Cerebellar nuclear complex (tissue), 1 donor: ENCODE data around the gene SUN2.

Experiments
- DNase-seq, 2 experiments: peaks; one replicate each; lab custom pipeline; 2025; lab: John Stamatoyannopoulos, UW

Gene SUN2

DNA sequence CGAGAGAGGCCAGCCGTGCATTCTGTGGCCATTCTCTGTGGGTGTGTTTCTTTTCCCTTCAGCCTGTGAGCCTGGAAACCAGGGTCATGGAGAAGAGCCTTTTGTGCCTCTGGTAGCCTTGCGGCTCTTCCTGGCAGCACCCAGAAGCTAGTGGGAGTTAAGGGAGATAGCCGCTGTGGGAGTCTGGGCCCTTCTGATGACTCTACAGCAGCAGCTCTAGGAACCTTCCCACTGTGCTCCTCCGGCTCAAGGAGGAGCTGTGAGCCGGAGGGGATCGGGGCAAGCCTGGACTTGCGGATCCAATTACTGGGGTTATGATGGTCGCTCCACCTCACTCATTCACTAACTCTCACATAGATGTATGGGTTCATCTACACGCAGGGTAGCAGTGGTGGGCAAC, 39.5 kb downstream of the SUN2 start:
- no peak for DNase-seq

GRCh38 chr22:38715852-38716251, 39.9 kb downstream of the SUN2 start:
- DNase-seq, result no peak

DNA sequence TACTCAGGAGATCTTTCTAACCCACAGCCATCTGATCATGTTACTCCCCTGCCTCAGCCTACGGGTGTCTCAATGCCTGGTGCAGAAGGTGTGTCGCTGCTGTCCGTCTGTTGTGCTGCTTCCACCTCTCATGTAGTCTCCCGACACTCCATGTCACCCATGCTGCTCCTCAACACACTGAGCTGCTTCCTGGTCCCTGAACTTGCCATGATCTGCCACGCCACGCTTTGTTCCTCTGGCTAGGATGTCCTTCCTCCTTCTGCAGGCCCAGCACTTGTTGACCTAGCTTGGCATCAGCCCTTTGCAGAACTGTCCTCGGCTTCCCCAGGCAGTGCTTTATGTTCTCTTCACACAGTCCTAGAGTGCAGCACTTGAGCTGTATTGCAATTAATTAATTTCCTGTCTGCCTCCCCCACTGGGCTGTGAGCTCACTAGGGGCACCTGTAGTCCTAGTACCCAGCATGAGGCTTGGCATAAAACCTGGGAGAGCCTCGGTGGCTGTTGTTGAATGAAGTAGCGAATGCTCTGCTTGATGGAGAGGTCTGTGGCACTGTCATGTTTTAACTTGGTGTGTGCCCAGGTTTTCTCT, 40.5 kb downstream of the SUN2 start:
- no peak for DNase-seq

- DNase-seq, result no peak
These were observed 41.9 kb downstream of the SUN2 start for GRCh38 chr22:38713921-38714320.

GRCh38 chr22:38712486-38713207, 43.2 kb downstream of the SUN2 start:
- DNase-seq, result no peak

DNA sequence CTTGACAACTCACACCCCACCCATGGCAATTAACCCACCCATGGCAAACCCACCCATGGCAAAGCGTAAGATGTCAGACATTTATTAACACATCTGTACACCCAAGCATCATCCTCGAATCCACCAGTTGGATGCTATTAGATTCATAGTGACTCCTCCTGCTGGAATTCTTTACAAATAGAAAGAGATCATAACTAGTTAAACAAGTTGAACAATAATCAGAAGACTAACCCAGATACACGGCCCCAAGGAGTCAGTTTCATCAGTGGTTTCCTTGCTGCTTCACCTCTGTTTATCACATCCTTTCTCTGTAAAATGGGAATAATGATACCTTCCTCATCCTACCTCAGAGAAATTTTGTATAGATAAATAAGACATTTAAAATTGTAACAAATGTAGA, 44.9 kb downstream of the SUN2 start:
- DNase-seq, result no peak

- no peak for DNase-seq
These were observed 45.4 kb downstream of the SUN2 start for GRCh38 chr22:38710351-38710750.

- DNase-seq, result no peak
These were observed 46.5 kb downstream of the SUN2 start for GRCh38 chr22:38709306-38709705.

- DNase-seq, result no peak
These were observed 47.8 kb downstream of the SUN2 start for GRCh38 chr22:38707984-38708383.

- DNase-seq, result no peak
These were observed 48.5 kb downstream of the SUN2 start for GRCh38 chr22:38707346-38707745.

DNA sequence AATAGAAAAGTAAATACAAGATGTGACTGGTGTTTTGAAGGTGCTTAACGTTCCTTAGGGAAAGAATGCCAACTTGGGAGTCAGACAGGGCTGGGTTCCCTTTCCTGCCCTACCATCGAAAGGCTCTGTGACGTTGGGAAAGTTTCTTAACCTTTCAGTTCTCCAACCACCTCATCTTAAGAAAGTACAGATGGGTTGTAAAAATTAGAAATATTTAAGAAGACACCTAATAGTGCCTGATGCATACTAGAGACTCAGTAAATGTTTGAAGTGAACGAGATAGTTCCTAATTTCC, 49.0 kb downstream of the SUN2 start:
- no peak for DNase-seq

DNA sequence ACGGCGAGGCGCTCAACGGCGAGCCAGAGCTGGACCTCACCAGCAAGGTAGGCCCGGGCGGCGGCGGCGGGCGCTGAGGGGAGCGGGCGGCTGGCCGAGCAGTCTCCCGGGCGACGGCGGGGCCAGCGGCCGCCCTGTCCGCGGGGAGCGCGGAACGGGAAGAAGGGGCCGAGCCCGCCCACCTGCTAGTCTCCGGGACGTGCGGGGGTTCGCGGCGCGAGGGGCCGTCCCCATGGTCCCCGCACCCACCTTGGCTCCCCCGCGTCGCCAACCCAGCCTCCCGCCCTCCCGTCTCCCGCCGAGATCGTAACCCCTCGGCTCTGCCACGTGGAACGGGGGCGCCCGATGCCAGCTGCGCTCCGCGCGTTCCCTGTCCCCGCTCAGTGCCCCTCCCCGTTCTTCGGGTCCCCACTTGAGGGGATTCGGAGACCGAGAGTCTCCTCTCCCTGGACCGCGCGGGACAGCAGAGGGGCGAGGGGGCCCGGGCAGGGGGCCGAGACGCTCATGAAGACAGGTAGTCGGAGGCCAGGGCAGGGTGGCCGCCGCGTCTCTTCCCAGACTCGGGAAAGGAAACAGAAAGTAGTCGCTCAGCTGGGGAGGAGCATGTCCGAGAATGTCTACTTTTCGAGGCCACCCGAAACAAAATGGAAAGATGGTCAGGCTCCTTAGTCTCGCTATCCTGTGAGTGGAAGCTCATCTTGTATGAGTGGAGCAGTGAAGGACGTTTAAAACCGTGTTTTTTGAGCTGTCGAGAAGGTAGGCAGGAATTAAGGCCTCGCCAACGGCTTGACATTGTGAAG, 49.5 kb downstream of the SUN2 start:
- DNase-seq, result no peak

DNA sequence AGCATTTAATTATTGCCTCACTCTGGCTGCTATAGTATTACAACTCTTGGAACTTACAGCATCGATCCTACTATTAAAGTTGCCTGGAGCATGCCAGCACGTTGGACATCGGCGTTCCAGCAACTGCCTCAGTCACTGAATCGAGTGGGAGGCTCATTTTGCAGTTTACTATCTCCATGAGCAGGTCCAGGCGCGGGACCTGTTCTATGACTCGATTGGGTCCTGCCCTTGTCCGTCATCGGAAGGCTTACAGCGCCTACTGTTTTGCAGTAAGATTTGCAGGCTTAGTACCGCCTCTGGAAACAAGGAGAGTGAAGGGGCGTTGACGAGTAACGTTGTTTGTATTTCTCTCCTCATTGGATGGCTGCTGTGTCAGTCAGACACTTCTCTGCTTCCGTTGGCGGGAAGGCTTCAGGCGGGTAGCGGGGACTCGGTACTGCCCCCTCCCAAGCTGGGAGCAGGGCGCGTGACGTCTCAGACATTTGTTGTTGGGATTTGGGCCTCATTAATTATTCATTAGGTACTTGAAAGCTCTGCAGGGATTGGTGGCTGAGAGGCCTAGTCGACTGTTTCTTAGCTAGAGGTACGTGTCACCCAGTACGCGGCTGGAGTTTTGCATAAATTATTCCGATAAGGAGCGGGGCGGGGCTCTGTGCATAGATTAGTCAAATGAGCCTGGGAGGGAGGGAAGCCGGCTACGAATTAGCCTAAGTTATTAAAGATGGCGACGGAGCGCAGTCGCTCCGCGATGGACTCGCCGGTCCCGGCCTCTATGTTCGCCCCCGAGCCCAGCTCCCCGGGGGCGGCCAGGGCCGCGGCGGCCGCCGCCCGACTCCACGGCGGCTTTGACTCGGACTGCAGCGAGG, 50.3 kb downstream of the SUN2 start, which contains the start of gene GTPBP1:
Gene GTPBP1 (plus strand): TSS at position 710 of the 866 bp plus-strand sequence. CDS start 12 bp downstream, at position 722.
- peak; percentile 99 to 100 for DNase-seq

GRCh38 chr22:38704654-38705234, 51.1 kb downstream of the SUN2 start:
- no peak for DNase-seq

DNA sequence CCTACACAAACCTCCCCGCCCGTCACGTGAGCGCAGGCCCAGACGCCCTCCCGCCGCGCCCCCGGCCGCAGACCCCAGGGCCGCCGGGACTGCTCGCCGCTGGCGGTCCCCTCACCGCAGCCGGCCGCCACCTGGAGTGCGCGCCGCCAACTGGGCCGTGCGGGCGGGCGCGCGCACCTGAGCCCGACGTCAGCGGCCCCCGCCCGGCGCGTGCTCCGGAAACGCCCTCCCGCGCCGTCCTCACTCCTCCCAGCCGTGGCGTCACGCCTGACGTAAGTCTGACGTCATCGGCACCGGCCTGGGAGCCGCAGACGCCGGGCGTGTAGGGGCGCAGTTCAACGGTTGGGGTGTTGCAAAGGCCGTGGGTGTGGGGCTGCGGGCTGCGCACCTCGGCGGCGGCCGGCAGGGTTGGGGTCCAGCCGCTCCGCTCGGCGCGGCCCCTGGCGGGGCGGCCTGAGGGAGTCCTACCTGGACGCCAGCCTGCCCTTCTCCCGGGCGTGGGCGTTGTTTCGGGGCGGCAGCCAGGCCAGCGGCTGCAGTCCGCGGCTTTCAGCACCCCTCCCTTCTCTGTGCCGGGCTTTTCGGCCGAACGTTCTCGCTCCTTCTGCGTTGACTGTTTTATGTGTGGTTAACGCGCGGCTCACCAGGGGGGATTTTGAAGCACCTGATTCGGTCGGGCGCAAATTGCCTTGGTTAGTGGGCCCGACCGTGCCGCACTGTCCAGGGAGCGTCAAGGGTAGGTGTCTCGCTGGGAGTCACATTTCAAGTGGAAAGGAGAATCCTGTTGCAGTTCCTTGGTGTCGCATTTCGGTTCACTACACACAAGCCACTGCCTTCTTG, 54.8 kb downstream of the SUN2 start, which contains the start of gene JOSD1:
Gene JOSD1 (minus strand): TSS at position 155 of the 840 bp plus-strand sequence. CDS start 956 bp downstream, outside the sequence.
- DNase-seq, result peak; percentile 16 to 69

DNA sequence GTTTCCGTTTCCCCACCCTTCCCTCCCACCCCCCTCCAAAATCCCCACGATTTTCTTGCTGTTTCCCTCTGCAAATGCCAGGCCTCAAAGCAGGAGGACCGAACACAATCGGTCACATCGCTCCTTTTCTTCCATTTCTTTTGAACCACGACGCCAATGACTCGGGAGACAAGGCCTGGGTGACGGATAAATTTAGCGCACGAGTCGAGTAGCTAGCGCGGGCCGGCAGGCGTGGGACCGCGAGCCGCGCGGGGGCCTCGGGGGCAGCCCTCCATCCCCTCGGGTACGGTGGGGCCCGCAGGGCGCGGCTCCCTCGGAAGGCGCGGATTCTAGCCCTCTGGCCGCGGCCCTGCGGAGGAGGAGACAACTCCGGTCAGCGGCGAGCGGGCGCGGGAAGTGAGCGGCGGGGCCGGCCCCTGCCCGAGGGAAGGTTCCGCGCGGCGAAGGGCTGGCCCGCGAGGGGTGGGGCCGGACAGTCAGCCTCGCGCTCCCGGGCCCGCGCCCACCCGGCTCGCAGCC, 55.5 kb downstream of the SUN2 start:
- DNase-seq, result no peak

DNA sequence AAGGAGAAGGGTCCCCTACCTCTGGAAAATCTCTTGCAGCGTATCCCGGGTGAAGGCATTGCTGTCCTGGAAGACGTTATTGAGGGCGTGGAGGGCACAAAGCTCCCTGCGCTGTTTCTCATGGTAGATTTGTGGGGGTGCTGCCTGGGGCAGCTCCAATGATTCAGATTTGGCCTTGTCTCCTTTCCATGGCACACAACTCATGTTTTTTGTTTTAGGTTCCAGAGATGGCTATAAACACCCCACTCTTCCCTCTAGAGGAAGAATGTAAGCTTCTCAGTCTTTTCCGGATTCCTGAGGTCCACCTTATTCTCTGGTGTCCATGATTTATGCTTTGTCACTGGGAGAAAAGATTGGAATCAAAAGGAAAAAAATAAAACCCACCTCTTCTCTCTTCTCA, 56.0 kb downstream of the SUN2 start:
- DNase-seq, result no peak

DNA sequence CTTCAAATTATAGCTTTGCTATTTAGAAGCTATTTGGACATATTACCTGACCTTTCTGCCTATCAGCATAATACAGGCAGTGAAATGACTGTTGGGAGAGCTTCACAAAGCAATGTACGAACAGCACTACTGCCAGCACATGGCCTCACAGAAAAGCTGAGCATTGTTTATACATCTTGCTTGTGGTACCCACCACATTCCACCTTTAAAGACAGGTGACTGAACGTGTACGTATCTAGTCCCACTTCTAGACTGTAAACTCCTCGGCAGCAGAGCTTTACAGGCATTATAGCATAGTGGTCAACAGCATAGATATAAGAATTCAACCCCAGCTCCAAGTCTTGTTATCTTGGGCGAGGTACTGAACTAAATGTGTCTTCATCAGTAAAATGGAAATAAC, 56.7 kb downstream of the SUN2 start:
- no peak for DNase-seq

DNA sequence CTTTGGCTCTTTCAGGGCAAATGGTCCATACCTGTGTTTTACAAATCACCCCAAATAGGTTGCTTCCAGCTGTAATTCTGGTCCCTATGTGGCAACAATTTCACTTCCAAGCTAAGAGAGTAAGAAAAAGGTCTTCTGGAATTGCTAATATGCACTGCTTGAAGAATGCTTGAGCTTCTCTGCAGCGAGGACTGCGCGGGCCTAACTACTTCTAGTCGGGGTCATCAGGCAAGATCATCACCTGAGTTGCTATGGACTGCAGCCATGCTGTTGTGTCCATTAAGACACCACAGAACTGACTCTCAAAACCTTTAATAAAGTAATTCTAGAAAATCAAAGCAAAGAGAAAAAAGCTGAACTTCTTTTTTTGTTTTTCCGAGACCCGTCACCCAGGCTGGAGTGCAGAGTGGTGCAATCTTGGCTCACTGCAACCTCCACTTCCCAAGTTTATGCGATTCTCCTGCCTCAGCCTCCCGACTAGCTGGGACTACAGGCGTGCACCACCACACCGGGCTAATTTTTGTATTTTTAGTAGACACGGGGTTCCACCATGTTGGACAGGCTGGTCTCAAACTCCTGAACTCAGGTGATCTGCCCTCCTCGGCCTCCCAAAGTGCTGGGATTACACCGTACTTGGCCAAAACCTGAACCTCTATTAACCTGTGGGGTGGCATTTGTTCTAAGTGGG, 57.2 kb downstream of the SUN2 start:
- DNase-seq, result no peak
